ENCODE data around the gene CDC14B. TPM values are rescaled to one million over a fixed set of nuclear protein-coding genes. Genes with fewer than 3 reads are reported as not detected.
"Not testable (repeated sequence)": the region's sequence is repeated elsewhere in the genome, so short reads cannot be mapped to it uniquely, and the experiment has no call there.

CDC14B gene
- total and polyA plus RNA-seq, 4 donors: 8.8 to 33.3 (median 11.3) TPM

GRCh38 chr9:96617439-96618185, 2.0 kb downstream of the CDC14B start (continued):
- TF ChIP-seq ZBTB33 (IDR thresholded peaks at IDR 0.05): no peak

- Histone ChIP-seq H3K4me1 (ENCODE audit: control insufficient read depth in 4 of 4, insufficient read depth in 4 of 4, low read length in 3 of 4) (peaks cover 6 to 15% (median 13%) of the 10 kb centered on the region in 4 donors), H3K27ac (ENCODE audit: low read depth in 1 of 2, low read length in 2 of 2) (peak overlapping the region in 1 of 2 donors; percentile 4), H3K36me3 (ENCODE audit: control insufficient read depth in 4 of 4, insufficient read depth in 3 of 4, low read depth in 1 of 4, low read length in 3 of 4) (no peaks in the 10 kb centered on the region), H3K27me3 (ENCODE audit: control insufficient read depth in 4 of 4, insufficient read depth in 4 of 4, low read length in 3 of 4) (no peaks in the 10 kb centered on the region), H3K4me3 (ENCODE audit: low read depth in 1 of 3, low read length in 3 of 3) (no peak overlapping the region), H3K9me3 (ENCODE audit: control insufficient read depth in 4 of 4, low read length in 3 of 4) (no peaks in the 10 kb centered on the region), H3K9ac (ENCODE audit: low read depth in 1 of 2, low read length in 2 of 2) (peak overlapping the region in 1 of 2 donors; percentile 28)
- TF ChIP-seq YY1 (IDR thresholded peaks at IDR 0.05) (no peak), HNF4G (IDR thresholded peaks at IDR 0.05) (no peak), FOXA2 (IDR thresholded peaks at IDR 0.05) (no peak)
- DNase-seq (ENCODE audit: low spot score): no peak
- WGBS: 92% methylated on average over 7 of the region's 7 CpGs
Observed at GRCh38 chr9:96616817-96617438, 2.7 kb downstream of the CDC14B start.

GRCh38 chr9:96615411-96615810, 4.2 kb downstream of the CDC14B start:
- DNase-seq (ENCODE audit: low spot score): no peak
- no peak for TF ChIP-seq RXRA (IDR thresholded peaks at IDR 0.05)
- TF ChIP-seq FOXA2 (IDR thresholded peaks at IDR 0.05): no peak
- TF ChIP-seq GABPA (IDR thresholded peaks at IDR 0.05 in 1 of 2, conservative IDR thresholded peaks at IDR 0.05 in 1 of 2): no peak
- no peak for TF ChIP-seq MAX (IDR thresholded peaks at IDR 0.05)
- TF ChIP-seq EGR1 (IDR thresholded peaks at IDR 0.05; ENCODE audit: low read depth in 2 of 2): no peak
- TF ChIP-seq NR2F2 (IDR thresholded peaks at IDR 0.05): no peak
- no peak for TF ChIP-seq FOXA1 (IDR thresholded peaks at IDR 0.05)
- Histone ChIP-seq H3K27me3 (ENCODE audit: control insufficient read depth in 4 of 4, insufficient read depth in 4 of 4, low read length in 3 of 4) (no peaks in the 10 kb centered on the region), H3K9me3 (ENCODE audit: control insufficient read depth in 4 of 4, low read length in 3 of 4) (no peaks in the 10 kb centered on the region), H3K36me3 (ENCODE audit: control insufficient read depth in 4 of 4, insufficient read depth in 3 of 4, low read depth in 1 of 4, low read length in 3 of 4) (no peaks in the 10 kb centered on the region), H3K4me3 (ENCODE audit: low read depth in 1 of 3, low read length in 3 of 3) (no peak overlapping the region), H3K9ac (ENCODE audit: low read depth in 1 of 2, low read length in 2 of 2) (no peak overlapping the region), H3K27ac (ENCODE audit: low read depth in 1 of 2, low read length in 2 of 2) (no peak overlapping the region), H3K4me1 (ENCODE audit: control insufficient read depth in 4 of 4, insufficient read depth in 4 of 4, low read length in 3 of 4) (peaks cover 6 to 21% (median 15%) of the 10 kb centered on the region in 4 donors)
- 95% methylated on average over 6 of the region's 6 CpGs for WGBS

- not testable (repeated sequence) for DNase-seq (ENCODE audit: low spot score); H3K4me3 ChIP-seq (ENCODE audit: low read depth in 1 of 3, low read length in 3 of 3); H3K36me3 ChIP-seq (ENCODE audit: control insufficient read depth in 4 of 4, insufficient read depth in 3 of 4, low read depth in 1 of 4, low read length in 3 of 4); H3K9me3 ChIP-seq (ENCODE audit: control insufficient read depth in 4 of 4, low read length in 3 of 4); H3K27ac ChIP-seq (ENCODE audit: low read depth in 1 of 2, low read length in 2 of 2); H3K9ac ChIP-seq (ENCODE audit: low read depth in 1 of 2, low read length in 2 of 2); H3K27me3 ChIP-seq (ENCODE audit: control insufficient read depth in 4 of 4, insufficient read depth in 4 of 4, low read length in 3 of 4)
- peaks cover 6 to 21% (median 15%) of the 10 kb centered on the region in 4 donors for H3K4me1 ChIP-seq (ENCODE audit: control insufficient read depth in 4 of 4, insufficient read depth in 4 of 4, low read length in 3 of 4)
- WGBS: 87% methylated on average over 4 of the region's 4 CpGs
Observed at GRCh38 chr9:96614664-96615063, 5.0 kb downstream of the CDC14B start.

Data from liver (tissue), 9 donors.